LNCAP (cell line): ENCODE results near the gene GTF3C1.

ENCODE experiments used
- CTCF ChIP-seq: fragments of 450-650 bp; IDR thresholded peaks from 2 replicates; pipeline ENCODE4 v1.5.1; 2017; ENCODE audit warnings: mild to moderate bottlenecking

Gene GTF3C1

GRCh38 chr16:27464626-27465482 lies 84.9 kb downstream of the GTF3C1 start:
- no peak for TF ChIP-seq CTCF

GRCh38 chr16:27463741-27464591 lies 85.7 kb downstream of the GTF3C1 start:
- no peak for TF ChIP-seq CTCF

- no peak for TF ChIP-seq CTCF
Observed at GRCh38 chr16:27462846-27463682, 86.6 kb downstream of the GTF3C1 start.

GRCh38 chr16:27462200-27462845 lies 87.4 kb downstream of the GTF3C1 start:
- TF ChIP-seq CTCF = no peak

GRCh38 chr16:27461483-27462171 lies 88.1 kb downstream of the GTF3C1 start:
- TF ChIP-seq CTCF = no peak

- TF ChIP-seq CTCF = no peak
Observed at GRCh38 chr16:27460663-27461482, 88.8 kb downstream of the GTF3C1 start.
